ENCODE measurements around the gene ADGB. TPM values are rescaled to one million over a fixed set of nuclear protein-coding genes. Genes with fewer than 3 reads are reported as not detected.

The ADGB gene
- total and polyA plus RNA-seq, 2 donors (not counting 1 experiment from before 2014, with no cell fraction given), result not detected

DNA sequence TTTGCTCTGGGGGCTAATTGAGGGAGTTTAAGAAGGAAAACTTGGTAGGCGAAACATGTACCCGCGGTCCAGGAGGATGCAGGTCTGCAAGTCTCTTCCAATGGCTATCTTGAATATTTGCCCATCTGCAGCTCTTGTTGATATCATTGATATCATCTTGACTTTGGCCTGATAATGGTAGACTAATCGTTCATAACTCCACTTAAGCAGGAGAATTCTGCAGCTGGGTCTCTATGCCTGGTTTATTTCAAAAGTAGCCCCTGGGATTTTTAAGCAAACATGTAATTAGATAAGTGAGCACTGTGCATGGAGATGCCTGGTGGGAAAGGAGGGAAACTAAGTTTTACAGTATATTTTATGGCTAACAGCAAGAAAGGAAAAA is 52.7 kb downstream of the ADGB start:
- Histone ChIP-seq H2AFZ (ENCODE audit: insufficient read depth, low read depth, low read length, poor library complexity, severe bottlenecking) (no peak overlapping the region), H3K9me3 (ENCODE audit: control extremely low read depth in 1 of 3, control insufficient read depth in 2 of 3, insufficient read depth in 1 of 3, low read length in 2 of 3) (no peaks in the 10 kb centered on the region), H3K27me3 (replicated peaks in 1 of 4; ENCODE audit: control extremely low read depth in 1 of 4, control insufficient read depth in 3 of 4, insufficient read depth in 4 of 4, low read length in 3 of 4) (no peaks in the 10 kb centered on the region), H3K9ac (ENCODE audit: low read length) (no peak overlapping the region), H3K27ac (ENCODE audit: low read length in 2 of 2) (no peak overlapping the region), H4K20me1 (ENCODE audit: control insufficient read depth, insufficient read depth, low read length, poor library complexity, severe bottlenecking) (no peaks in the 10 kb centered on the region), H3K36me3 (replicated peaks in 1 of 2; ENCODE audit: control extremely low read depth in 1 of 2, control insufficient read depth in 1 of 2, extremely low read depth in 1 of 2, insufficient read depth in 2 of 2, low read length in 1 of 2) (no peaks in the 10 kb centered on the region), H3K4me1 (ENCODE audit: control insufficient read depth in 2 of 2, insufficient read depth in 2 of 2, low read length in 2 of 2) (no peaks in the 10 kb centered on the region), H3K79me2 (ENCODE audit: control insufficient read depth, insufficient read depth, low read length) (no peaks in the 10 kb centered on the region), H3K4me3 (ENCODE audit: control extremely low read depth in 1 of 5, extremely low read depth in 1 of 5, insufficient read depth in 1 of 5, low read depth in 2 of 5, low read length in 4 of 5) (no peak overlapping the region), H3K4me2 (replicated peaks; ENCODE audit: low read depth, low read length, poor library complexity, severe bottlenecking) (no peak overlapping the region)
- DNase-seq (no peak), ATAC-seq (ENCODE audit: low read depth) (no peak)
- TF ChIP-seq EZH2 (IDR thresholded peaks at IDR 0.05; ENCODE audit: borderline replicate concordance, insufficient read depth, low read depth, low read length, poor library complexity, severe bottlenecking), result no peak
- TF ChIP-seq, protein P1, sequence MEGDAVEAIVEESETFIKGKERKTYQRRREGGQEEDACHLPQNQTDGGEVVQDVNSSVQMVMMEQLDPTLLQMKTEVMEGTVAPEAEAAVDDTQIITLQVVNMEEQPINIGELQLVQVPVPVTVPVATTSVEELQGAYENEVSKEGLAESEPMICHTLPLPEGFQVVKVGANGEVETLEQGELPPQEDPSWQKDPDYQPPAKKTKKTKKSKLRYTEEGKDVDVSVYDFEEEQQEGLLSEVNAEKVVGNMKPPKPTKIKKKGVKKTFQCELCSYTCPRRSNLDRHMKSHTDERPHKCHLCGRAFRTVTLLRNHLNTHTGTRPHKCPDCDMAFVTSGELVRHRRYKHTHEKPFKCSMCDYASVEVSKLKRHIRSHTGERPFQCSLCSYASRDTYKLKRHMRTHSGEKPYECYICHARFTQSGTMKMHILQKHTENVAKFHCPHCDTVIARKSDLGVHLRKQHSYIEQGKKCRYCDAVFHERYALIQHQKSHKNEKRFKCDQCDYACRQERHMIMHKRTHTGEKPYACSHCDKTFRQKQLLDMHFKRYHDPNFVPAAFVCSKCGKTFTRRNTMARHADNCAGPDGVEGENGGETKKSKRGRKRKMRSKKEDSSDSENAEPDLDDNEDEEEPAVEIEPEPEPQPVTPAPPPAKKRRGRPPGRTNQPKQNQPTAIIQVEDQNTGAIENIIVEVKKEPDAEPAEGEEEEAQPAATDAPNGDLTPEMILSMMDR (IDR thresholded peaks at IDR 0.05), result no peak
- CTCF ChIA-PET, result no interaction called here
- Mint-ChIP-seq H3K4me1 (no peaks in the 10 kb centered on the region), H3K4me3 (no peak overlapping the region), H3K27ac (no peak overlapping the region), H3K9me3 (ENCODE audit: insufficient read depth) (no peaks in the 10 kb centered on the region), H3K27me3 (no peaks in the 10 kb centered on the region)
- intact Hi-C loops (cut with micrococcal nuclease), result no loop called here
- 96% methylated on average over 3 of the region's 4 CpGs for WGBS (ENCODE audit: insufficient coverage)
- POLR2A ChIA-PET, result no interaction called here

DNA sequence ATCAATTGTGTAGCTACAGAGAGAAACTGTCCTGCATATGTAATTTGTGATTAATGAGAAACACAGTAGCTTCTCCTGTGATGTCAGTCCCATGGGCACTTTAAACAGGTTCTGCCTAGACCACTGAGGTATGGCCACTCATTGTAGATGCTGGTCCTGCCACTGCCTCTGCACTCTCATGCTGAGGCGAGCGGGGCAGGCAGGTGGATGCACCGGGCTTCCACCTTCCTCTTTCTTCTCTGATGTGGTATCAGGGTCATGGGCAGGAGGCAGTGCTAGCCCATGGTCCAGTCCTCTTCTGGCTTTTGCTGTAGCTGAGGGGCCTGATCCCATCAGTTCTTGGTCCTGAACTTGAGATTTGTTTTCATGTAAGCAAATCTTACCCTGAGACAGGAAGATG is 58.7 kb downstream of the ADGB start:
- WGBS (ENCODE audit: insufficient coverage), result 93% methylated on average over 3 of the region's 3 CpGs
- no peaks in the 10 kb centered on the region for H4K20me1 ChIP-seq (ENCODE audit: control insufficient read depth, insufficient read depth, low read length, poor library complexity, severe bottlenecking)
- TF ChIP-seq, protein P1 (IDR thresholded peaks at IDR 0.05), result no peak
- TF ChIP-seq EZH2 (IDR thresholded peaks at IDR 0.05; ENCODE audit: borderline replicate concordance, insufficient read depth, low read depth, low read length, poor library complexity, severe bottlenecking), result no peak
- POLR2A ChIA-PET, result no interaction called here
- no peaks in the 10 kb centered on the region for H3K27me3 ChIP-seq (replicated peaks in 1 of 4; ENCODE audit: control extremely low read depth in 1 of 4, control insufficient read depth in 3 of 4, insufficient read depth in 4 of 4, low read length in 3 of 4)
- Mint-ChIP-seq H3K9me3 (ENCODE audit: insufficient read depth) (no peaks in the 10 kb centered on the region), H3K4me1 (no peaks in the 10 kb centered on the region), H3K4me3 (no peak overlapping the region), H3K27ac (no peak overlapping the region), H3K27me3 (no peaks in the 10 kb centered on the region)
- H3K27ac ChIP-seq (ENCODE audit: low read length in 2 of 2), result no peak overlapping the region
- CTCF ChIA-PET, result no interaction called here
- no peaks in the 10 kb centered on the region for H3K79me2 ChIP-seq (ENCODE audit: control insufficient read depth, insufficient read depth, low read length)
- no peak overlapping the region for H3K4me3 ChIP-seq (ENCODE audit: control extremely low read depth in 1 of 5, extremely low read depth in 1 of 5, insufficient read depth in 1 of 5, low read depth in 2 of 5, low read length in 4 of 5)
- no peak overlapping the region for H2AFZ ChIP-seq (ENCODE audit: insufficient read depth, low read depth, low read length, poor library complexity, severe bottlenecking)
- no peaks in the 10 kb centered on the region for H3K4me1 ChIP-seq (ENCODE audit: control insufficient read depth in 2 of 2, insufficient read depth in 2 of 2, low read length in 2 of 2)
- H3K36me3 ChIP-seq (replicated peaks in 1 of 2; ENCODE audit: control extremely low read depth in 1 of 2, control insufficient read depth in 1 of 2, extremely low read depth in 1 of 2, insufficient read depth in 2 of 2, low read length in 1 of 2), result no peaks in the 10 kb centered on the region
- H3K9ac ChIP-seq (ENCODE audit: low read length), result no peak overlapping the region
- no peaks in the 10 kb centered on the region for H3K9me3 ChIP-seq (ENCODE audit: control extremely low read depth in 1 of 3, control insufficient read depth in 2 of 3, insufficient read depth in 1 of 3, low read length in 2 of 3)
- H3K4me2 ChIP-seq (replicated peaks; ENCODE audit: low read depth, low read length, poor library complexity, severe bottlenecking), result no peak overlapping the region
- intact Hi-C loops (cut with micrococcal nuclease), result no loop called here
- ATAC-seq (ENCODE audit: low read depth), result no peak
- DNase-seq, result no peak

All from B cell (primary cell).